HG03521 (cell line): Measurements from ENCODE around the gene SWT1.
"Not testable (repeated sequence)": the region's sequence is repeated elsewhere in the genome, so short reads cannot be mapped to it uniquely, and the experiment has no call there.

Experiments
- ATAC-seq: cut with Tn5 transposase; IDR thresholded peaks from one replicate; pipeline ENCODE4 v1.9.1; 2021; ENCODE audit warnings: mild to moderate bottlenecking, moderate library complexity; ENCODE audit not compliant: unreplicated experiment

The SWT1 gene

GRCh38 chr1:185317034-185317885, 160.3 kb downstream of the SWT1 start, which contains the start of gene IVNS1ABP:
IVNS1ABP (minus strand) TSS chr1:185317243; CDS start chr1:185309493, 7,750 bp downstream.
- peak; percentile 63 for ATAC-seq

- ATAC-seq, result peak; percentile 38
Measured at GRCh38 chr1:185317886-185318310, 160.9 kb downstream of the SWT1 start.

- no peak for ATAC-seq
Measured at GRCh38 chr1:185318431-185319138, 161.6 kb downstream of the SWT1 start.

GRCh38 chr1:185319139-185319475, 162.1 kb downstream of the SWT1 start:
- ATAC-seq, result no peak

- ATAC-seq, result not testable (repeated sequence)
Measured at GRCh38 chr1:185321104-185321503, 164.1 kb downstream of the SWT1 start.

- ATAC-seq, result not testable (repeated sequence)
Measured at GRCh38 chr1:185321653-185322221, 164.8 kb downstream of the SWT1 start.

- ATAC-seq, result no peak
Measured at GRCh38 chr1:185322636-185323035, 165.7 kb downstream of the SWT1 start.

- no peak for ATAC-seq
Measured at GRCh38 chr1:185324118-185324517, 167.2 kb downstream of the SWT1 start.

GRCh38 chr1:185325413-185325812, 168.4 kb downstream of the SWT1 start:
- ATAC-seq, result no peak

GRCh38 chr1:185328255-185328654, 171.3 kb downstream of the SWT1 start:
- no peak for ATAC-seq

- ATAC-seq, result no peak
Measured at GRCh38 chr1:185334182-185334581, 177.2 kb downstream of the SWT1 start.

GRCh38 chr1:185337246-185337645, 180.3 kb downstream of the SWT1 start:
- no peak for ATAC-seq

- peak; percentile 95 for ATAC-seq
Measured at GRCh38 chr1:185338719-185339622, 182.0 kb downstream of the SWT1 start.

GRCh38 chr1:185341196-185341781, 184.3 kb downstream of the SWT1 start:
- ATAC-seq, result no peak
